ENCODE results near the gene YBX3.

The YBX3 gene

DNA sequence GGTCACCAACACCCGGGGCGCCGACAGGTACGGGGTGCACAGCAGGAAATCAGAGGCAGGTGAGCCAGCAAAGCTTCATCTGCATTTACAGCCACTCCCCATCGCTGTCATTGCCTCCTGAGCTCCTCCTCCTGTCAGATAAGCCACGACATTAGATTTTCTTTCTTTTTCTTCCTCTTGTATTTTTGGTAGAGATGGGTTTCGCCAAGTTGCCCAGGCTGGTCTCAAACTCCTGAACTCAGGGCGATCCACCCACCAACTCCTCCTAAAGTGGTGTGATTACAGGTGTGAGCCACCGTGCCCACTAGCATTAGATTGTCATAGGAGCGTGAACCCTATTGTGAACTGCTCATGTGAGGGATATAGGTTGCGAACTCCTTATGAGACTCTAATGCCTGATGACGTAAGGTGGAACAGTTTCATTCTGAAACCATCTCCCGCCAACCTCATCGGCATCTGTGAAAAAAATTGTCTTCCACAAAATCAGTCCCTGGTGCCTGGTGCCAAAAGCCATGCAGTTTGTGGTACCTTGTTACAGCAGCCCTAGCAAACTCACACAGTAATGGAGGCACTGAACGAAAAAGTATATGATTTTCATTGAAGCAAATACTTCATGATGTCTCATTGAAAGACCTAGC lies 50.8 kb downstream of the YBX3 start:
- Histone ChIP-seq H3K36me3 (no peaks in the 10 kb centered on the region), H3K4me3 (ENCODE audit: low read depth in 1 of 2, low read length in 1 of 2) (no peak overlapping the region), H3K27me3 (peaks cover 97% of the 10 kb centered on the region), H3K4me1 (ENCODE audit: control insufficient read depth in 1 of 2, insufficient read depth in 1 of 2, low read depth in 1 of 2, low read length in 1 of 2) (peaks cover 19 to 33% of the 10 kb centered on the region in 2 experiments), H3K27ac (no peak overlapping the region), H3K9me3 (no peaks in the 10 kb centered on the region)
- TF ChIP-seq, protein P1, sequence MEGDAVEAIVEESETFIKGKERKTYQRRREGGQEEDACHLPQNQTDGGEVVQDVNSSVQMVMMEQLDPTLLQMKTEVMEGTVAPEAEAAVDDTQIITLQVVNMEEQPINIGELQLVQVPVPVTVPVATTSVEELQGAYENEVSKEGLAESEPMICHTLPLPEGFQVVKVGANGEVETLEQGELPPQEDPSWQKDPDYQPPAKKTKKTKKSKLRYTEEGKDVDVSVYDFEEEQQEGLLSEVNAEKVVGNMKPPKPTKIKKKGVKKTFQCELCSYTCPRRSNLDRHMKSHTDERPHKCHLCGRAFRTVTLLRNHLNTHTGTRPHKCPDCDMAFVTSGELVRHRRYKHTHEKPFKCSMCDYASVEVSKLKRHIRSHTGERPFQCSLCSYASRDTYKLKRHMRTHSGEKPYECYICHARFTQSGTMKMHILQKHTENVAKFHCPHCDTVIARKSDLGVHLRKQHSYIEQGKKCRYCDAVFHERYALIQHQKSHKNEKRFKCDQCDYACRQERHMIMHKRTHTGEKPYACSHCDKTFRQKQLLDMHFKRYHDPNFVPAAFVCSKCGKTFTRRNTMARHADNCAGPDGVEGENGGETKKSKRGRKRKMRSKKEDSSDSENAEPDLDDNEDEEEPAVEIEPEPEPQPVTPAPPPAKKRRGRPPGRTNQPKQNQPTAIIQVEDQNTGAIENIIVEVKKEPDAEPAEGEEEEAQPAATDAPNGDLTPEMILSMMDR (IDR thresholded peaks at IDR 0.05) = no peak

DNA sequence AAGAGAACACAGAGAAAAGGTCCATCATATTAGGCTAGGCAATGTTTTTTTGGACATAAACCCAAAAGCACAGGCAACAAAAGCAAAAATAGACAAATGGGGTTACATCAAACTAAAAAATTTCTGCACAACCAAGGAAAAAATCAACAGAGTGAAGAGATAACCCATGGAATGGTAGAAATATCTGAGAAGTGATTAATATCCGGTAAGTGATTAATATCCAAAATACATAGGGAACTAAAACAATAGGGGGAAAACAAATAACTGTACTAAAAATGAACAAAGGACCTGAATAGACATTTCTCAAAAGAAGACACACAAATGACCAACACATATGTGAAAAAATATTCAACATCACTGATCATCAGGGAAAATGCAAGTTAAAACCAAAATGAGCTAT lies 53.6 kb downstream of the YBX3 start:
- no peaks in the 10 kb centered on the region for H3K9me3 ChIP-seq
- H3K4me1 ChIP-seq (ENCODE audit: control insufficient read depth in 1 of 2, insufficient read depth in 1 of 2, low read depth in 1 of 2, low read length in 1 of 2) = peaks cover 13 to 26% of the 10 kb centered on the region in 2 experiments
- H3K27ac ChIP-seq = no peak overlapping the region
- peaks cover 85% of the 10 kb centered on the region for H3K27me3 ChIP-seq
- H3K36me3 ChIP-seq = no peaks in the 10 kb centered on the region
- H3K4me3 ChIP-seq (ENCODE audit: low read depth in 1 of 2, low read length in 1 of 2) = no peak overlapping the region
- TF ChIP-seq, protein P1 (IDR thresholded peaks at IDR 0.05) = no peak

- peaks cover 3 to 16% of the 10 kb centered on the region in 2 experiments for H3K4me1 ChIP-seq (ENCODE audit: control insufficient read depth in 1 of 2, insufficient read depth in 1 of 2, low read depth in 1 of 2, low read length in 1 of 2)
- TF ChIP-seq, protein P1 (IDR thresholded peaks at IDR 0.05) = no peak
- no peaks in the 10 kb centered on the region for H3K36me3 ChIP-seq
- H3K27ac ChIP-seq = no peak overlapping the region
- H3K4me3 ChIP-seq (ENCODE audit: low read depth in 1 of 2, low read length in 1 of 2) = no peak overlapping the region
- H3K27me3 ChIP-seq = peaks cover 75% of the 10 kb centered on the region
- no peaks in the 10 kb centered on the region for H3K9me3 ChIP-seq
Observed at GRCh38 chr12:10668526-10668925, 54.6 kb downstream of the YBX3 start.

DNA sequence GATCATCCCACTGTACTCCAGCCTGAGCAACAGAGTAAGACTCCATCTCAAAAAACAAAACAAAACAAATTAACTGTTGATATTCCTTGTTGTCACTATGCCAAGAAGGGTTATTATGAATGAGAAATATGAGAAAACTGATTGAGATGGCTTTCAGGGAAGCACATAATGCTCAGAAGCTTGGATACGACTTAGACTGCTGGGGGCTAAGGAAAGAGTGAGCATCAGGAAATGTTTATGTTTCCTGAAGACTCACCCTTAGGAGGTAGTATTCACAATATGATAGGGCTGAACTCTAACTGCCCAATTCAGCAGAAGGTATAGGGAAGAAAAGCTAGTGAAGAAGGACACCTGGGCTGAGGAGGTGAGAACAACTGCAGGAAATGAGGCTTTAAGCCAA lies 55.5 kb downstream of the YBX3 start:
- Histone ChIP-seq H3K27me3 (peaks cover 66% of the 10 kb centered on the region), H3K36me3 (no peaks in the 10 kb centered on the region), H3K9me3 (no peaks in the 10 kb centered on the region), H3K27ac (no peak overlapping the region), H3K4me1 (ENCODE audit: control insufficient read depth in 1 of 2, insufficient read depth in 1 of 2, low read depth in 1 of 2, low read length in 1 of 2) (peaks cover 0 to 8% of the 10 kb centered on the region in 2 experiments), H3K4me3 (ENCODE audit: low read depth in 1 of 2, low read length in 1 of 2) (no peak overlapping the region)
- TF ChIP-seq, protein P1 (IDR thresholded peaks at IDR 0.05) = no peak

GRCh38 chr12:10664499-10664898 lies 58.6 kb downstream of the YBX3 start:
- peaks cover 0 to 4% of the 10 kb centered on the region in 2 experiments for H3K4me1 ChIP-seq (ENCODE audit: control insufficient read depth in 1 of 2, insufficient read depth in 1 of 2, low read depth in 1 of 2, low read length in 1 of 2)
- no peak overlapping the region for H3K4me3 ChIP-seq (ENCODE audit: low read depth in 1 of 2, low read length in 1 of 2)
- H3K27ac ChIP-seq = no peak overlapping the region
- TF ChIP-seq, protein P1 (IDR thresholded peaks at IDR 0.05) = no peak
- H3K36me3 ChIP-seq = no peaks in the 10 kb centered on the region
- peaks cover 36% of the 10 kb centered on the region for H3K27me3 ChIP-seq
- no peaks in the 10 kb centered on the region for H3K9me3 ChIP-seq
